ENCODE data around the gene LMBR1.
A peak's percentile ranks its signal among the peaks of the same experiment; 100 is the strongest.
"Not testable (repeated sequence)": the region's sequence is repeated elsewhere in the genome, so short reads cannot be mapped to it uniquely, and the experiment has no call there.

Gene LMBR1

GRCh38 chr7:156903232-156903909 is 10.4 kb upstream of the LMBR1 start:
- TF ChIP-seq, protein P1, sequence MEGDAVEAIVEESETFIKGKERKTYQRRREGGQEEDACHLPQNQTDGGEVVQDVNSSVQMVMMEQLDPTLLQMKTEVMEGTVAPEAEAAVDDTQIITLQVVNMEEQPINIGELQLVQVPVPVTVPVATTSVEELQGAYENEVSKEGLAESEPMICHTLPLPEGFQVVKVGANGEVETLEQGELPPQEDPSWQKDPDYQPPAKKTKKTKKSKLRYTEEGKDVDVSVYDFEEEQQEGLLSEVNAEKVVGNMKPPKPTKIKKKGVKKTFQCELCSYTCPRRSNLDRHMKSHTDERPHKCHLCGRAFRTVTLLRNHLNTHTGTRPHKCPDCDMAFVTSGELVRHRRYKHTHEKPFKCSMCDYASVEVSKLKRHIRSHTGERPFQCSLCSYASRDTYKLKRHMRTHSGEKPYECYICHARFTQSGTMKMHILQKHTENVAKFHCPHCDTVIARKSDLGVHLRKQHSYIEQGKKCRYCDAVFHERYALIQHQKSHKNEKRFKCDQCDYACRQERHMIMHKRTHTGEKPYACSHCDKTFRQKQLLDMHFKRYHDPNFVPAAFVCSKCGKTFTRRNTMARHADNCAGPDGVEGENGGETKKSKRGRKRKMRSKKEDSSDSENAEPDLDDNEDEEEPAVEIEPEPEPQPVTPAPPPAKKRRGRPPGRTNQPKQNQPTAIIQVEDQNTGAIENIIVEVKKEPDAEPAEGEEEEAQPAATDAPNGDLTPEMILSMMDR (IDR thresholded peaks at IDR 0.05): no peak
- Histone ChIP-seq H3K4me3 (ENCODE audit: low read depth in 1 of 2, low read length in 1 of 2) (no peak overlapping the region), H3K27ac (no peak overlapping the region), H3K27me3 (no peaks in the 10 kb centered on the region), H3K4me1 (ENCODE audit: control insufficient read depth in 1 of 2, insufficient read depth in 1 of 2, low read depth in 1 of 2, low read length in 1 of 2) (peaks cover 0 to 10% of the 10 kb centered on the region in 2 experiments), H3K9me3 (no peaks in the 10 kb centered on the region), H3K36me3 (no peaks in the 10 kb centered on the region)

- not testable (repeated sequence) for H3K36me3 ChIP-seq; H3K27me3 ChIP-seq; H3K9me3 ChIP-seq; H3K4me3 ChIP-seq (ENCODE audit: low read depth in 1 of 2, low read length in 1 of 2); H3K27ac ChIP-seq
- H3K4me1 ChIP-seq (ENCODE audit: control insufficient read depth in 1 of 2, insufficient read depth in 1 of 2, low read depth in 1 of 2, low read length in 1 of 2): peaks cover 22 to 27% of the 10 kb centered on the region in 2 experiments
Observed at GRCh38 chr7:156900093-156900492, 7.1 kb upstream of the LMBR1 start.

- no peaks in the 10 kb centered on the region for H3K9me3 ChIP-seq
- peaks cover 33 to 38% of the 10 kb centered on the region in 2 experiments for H3K4me1 ChIP-seq (ENCODE audit: control insufficient read depth in 1 of 2, insufficient read depth in 1 of 2, low read depth in 1 of 2, low read length in 1 of 2)
- H3K27me3 ChIP-seq: no peaks in the 10 kb centered on the region
- no peaks in the 10 kb centered on the region for H3K36me3 ChIP-seq
- H3K27ac ChIP-seq: no peak overlapping the region
- no peak overlapping the region for H3K4me3 ChIP-seq (ENCODE audit: low read depth in 1 of 2, low read length in 1 of 2)
- TF ChIP-seq, protein P1 (IDR thresholded peaks at IDR 0.05): no peak
Observed at GRCh38 chr7:156898938-156899337, 6.0 kb upstream of the LMBR1 start.

- Histone ChIP-seq H3K4me1 (ENCODE audit: control insufficient read depth in 1 of 2, insufficient read depth in 1 of 2, low read depth in 1 of 2, low read length in 1 of 2) (peaks cover 39 to 45% of the 10 kb centered on the region in 2 experiments), H3K4me3 (ENCODE audit: low read depth in 1 of 2, low read length in 1 of 2) (no peak overlapping the region), H3K36me3 (no peaks in the 10 kb centered on the region), H3K27ac (peak overlapping the region; percentile 95), H3K9me3 (no peaks in the 10 kb centered on the region), H3K27me3 (no peaks in the 10 kb centered on the region)
- TF ChIP-seq, protein P1 (IDR thresholded peaks at IDR 0.05): no peak
Observed at GRCh38 chr7:156897673-156898072, 4.7 kb upstream of the LMBR1 start.

DNA sequence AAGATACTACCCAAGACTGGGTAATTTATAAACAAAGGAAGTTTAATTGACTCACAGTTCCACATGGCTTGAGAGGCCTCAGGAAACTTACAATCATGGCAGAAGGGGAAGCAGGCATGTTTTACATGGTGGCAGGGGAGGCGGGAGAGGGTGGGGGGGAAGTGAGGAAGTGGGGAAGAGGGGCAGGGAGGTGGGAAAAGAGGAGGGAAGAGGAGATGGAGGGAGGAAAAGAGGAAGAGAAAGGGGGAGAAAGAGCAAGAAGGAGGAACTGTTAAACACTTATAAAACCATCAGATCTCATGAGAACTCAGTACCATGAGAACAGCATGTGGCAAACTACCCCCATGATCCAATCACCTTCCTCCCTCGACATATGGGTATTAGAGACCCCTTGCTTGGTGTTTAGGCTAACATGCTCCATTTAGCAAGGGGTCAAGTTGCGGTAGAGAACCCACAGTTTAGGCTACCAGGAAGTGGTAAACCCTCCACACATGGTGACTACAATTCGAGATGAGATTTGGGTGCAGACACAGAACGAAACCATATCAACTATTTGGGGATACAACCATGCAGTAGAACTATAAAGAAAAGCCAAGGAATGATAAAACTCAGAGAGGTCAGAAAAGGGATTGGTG is 3.5 kb upstream of the LMBR1 start:
- peaks cover 47 to 53% of the 10 kb centered on the region in 2 experiments for H3K4me1 ChIP-seq (ENCODE audit: control insufficient read depth in 1 of 2, insufficient read depth in 1 of 2, low read depth in 1 of 2, low read length in 1 of 2)
- no peaks in the 10 kb centered on the region for H3K36me3 ChIP-seq
- H3K4me3 ChIP-seq (ENCODE audit: low read depth in 1 of 2, low read length in 1 of 2): no peak overlapping the region
- H3K27ac ChIP-seq: peak overlapping the region; percentile 95
- no peaks in the 10 kb centered on the region for H3K27me3 ChIP-seq
- TF ChIP-seq, protein P1 (IDR thresholded peaks at IDR 0.05): no peak
- no peaks in the 10 kb centered on the region for H3K9me3 ChIP-seq
